Aorta (tissue), 5 donors: ENCODE results near the gene ATF6. TPM values are rescaled to one million over a fixed set of nuclear protein-coding genes. Genes with fewer than 3 reads are reported as not detected.

Experiments used
- ATAC-seq: fragments of 200-7000 bp; cut with Tn5 transposase; one replicate; pipeline ENCODE4 v1.9.1; 2022; ENCODE audit warnings: moderate library complexity; ENCODE audit not compliant: low FRiP score
- DNase-seq, 2 donors: peaks; one replicate each; pipeline ENCODE4 v3.0.0-alpha.2; 2020
- H3K27ac ChIP-seq, 2 donors: one replicate each; pipeline ENCODE4 v1.5.1; 2013; ENCODE audit warnings: low read length in 2 of 2, mild to moderate bottlenecking in 2 of 2, moderate library complexity in 2 of 2, control low read depth in 1 of 2, inconsistent platforms in 1 of 2, low read depth in 1 of 2
- H3K27me3 ChIP-seq, 2 donors: one replicate each; pipeline ENCODE4 v1.6.1; 2013; ENCODE audit warnings: control low read depth in 1 of 2, low read length in 1 of 2, mild to moderate bottlenecking in 1 of 2, moderate library complexity in 1 of 2; ENCODE audit not compliant: insufficient read depth in 2 of 2, control insufficient read depth in 1 of 2
- H3K36me3 ChIP-seq, 2 donors: one replicate each; pipeline ENCODE4 v1.6.1; 2013; ENCODE audit warnings: control low read depth in 1 of 2, low read length in 1 of 2, mild to moderate bottlenecking in 1 of 2; ENCODE audit not compliant: insufficient read depth in 2 of 2, control insufficient read depth in 1 of 2
- H3K4me1 ChIP-seq, 2 donors: one replicate each; pipeline ENCODE4 v1.6.1; 2013; ENCODE audit warnings: low read length in 2 of 2, control low read depth in 1 of 2, mild to moderate bottlenecking in 1 of 2, moderate library complexity in 1 of 2; ENCODE audit not compliant: insufficient read depth in 2 of 2, control insufficient read depth in 1 of 2
- H3K4me3 ChIP-seq, 2 donors: one replicate each; pipeline ENCODE4 v1.5.1; 2013; ENCODE audit warnings: low read length in 2 of 2, control low read depth in 1 of 2, mild to moderate bottlenecking in 1 of 2
- H3K9me3 ChIP-seq: one replicate; pipeline ENCODE4 v1.6.1; 2013; ENCODE audit warnings: mild to moderate bottlenecking, low read length; ENCODE audit not compliant: control insufficient read depth
- WGBS, 2 donors: extraction: QIAGEN DNeasy Blood & Tissue Kit; methylation state at CpG; one replicate each; pipeline ENCODE4 v1.1.7; 2013; 5-methylcytosine and 5-hydroxymethylcytosine counted together
- intact Hi-C, 2 donors: fragments of 100-400 bp; cut with DNase I; formaldehyde crosslinking; loops; one replicate each; pipeline versions ENCODE4 v1.14.2 to v1.15.0; 2022
- long read RNA-seq, 2 donors: library from polyadenylated mRNA; unstranded; transcript quantifications; one replicate each; pipeline ENCODE4 v2.0.0, GENCODE V29; 2020 to 2021
- polyA plus RNA-seq, 2 donors: library from polyadenylated mRNA; stranded (reverse); fragments of 200-250 nt; gene quantifications; one replicate each; pipeline ENCODE4 v1.2.3, GENCODE V29; 2013
- total RNA-seq, 2 donors: library from RNA; stranded (reverse); fragmentation: NEBNext Ultra II Directional; extraction: Animal tissue kit (Norgen Biotek cat#: 25700); gene quantifications; one replicate each; pipeline ENCODE4 v1.2.1, GENCODE V29; 2021
- donor health status: healthy with polysubstance abuse.
- donor health status: Bipolar disorder and iron deficiency.
- donor health status: DM: no; HTN: no; CAD: no.
- donor health status: DM: no; HTN: no; CAD: no.
- donor health status: DM: yes; HTN: yes; CAD: no.

The ATF6 gene, protein sequence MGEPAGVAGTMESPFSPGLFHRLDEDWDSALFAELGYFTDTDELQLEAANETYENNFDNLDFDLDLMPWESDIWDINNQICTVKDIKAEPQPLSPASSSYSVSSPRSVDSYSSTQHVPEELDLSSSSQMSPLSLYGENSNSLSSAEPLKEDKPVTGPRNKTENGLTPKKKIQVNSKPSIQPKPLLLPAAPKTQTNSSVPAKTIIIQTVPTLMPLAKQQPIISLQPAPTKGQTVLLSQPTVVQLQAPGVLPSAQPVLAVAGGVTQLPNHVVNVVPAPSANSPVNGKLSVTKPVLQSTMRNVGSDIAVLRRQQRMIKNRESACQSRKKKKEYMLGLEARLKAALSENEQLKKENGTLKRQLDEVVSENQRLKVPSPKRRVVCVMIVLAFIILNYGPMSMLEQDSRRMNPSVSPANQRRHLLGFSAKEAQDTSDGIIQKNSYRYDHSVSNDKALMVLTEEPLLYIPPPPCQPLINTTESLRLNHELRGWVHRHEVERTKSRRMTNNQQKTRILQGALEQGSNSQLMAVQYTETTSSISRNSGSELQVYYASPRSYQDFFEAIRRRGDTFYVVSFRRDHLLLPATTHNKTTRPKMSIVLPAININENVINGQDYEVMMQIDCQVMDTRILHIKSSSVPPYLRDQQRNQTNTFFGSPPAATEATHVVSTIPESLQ
- total RNA-seq (10 to 100 TPM; 30.4 to 30.5 TPM), polyA plus RNA-seq (1 to 10 TPM; 6.1 to 7.0 TPM)
- long read RNA-seq, donor 1, full-length matches to known transcripts: 74 of 109 reads
- long read RNA-seq, donor 1, partial matches to known transcripts: 16 of 109 reads
- long read RNA-seq, donor 1, other reads (novel, unspliced or antisense): 19 of 109 reads
- long read RNA-seq, donor 2, full-length matches to known transcripts: 7 of 19 reads
- long read RNA-seq, donor 2, partial matches to known transcripts: 6 of 19 reads
- long read RNA-seq, donor 2, other reads (novel, unspliced or antisense): 6 of 19 reads

DNA sequence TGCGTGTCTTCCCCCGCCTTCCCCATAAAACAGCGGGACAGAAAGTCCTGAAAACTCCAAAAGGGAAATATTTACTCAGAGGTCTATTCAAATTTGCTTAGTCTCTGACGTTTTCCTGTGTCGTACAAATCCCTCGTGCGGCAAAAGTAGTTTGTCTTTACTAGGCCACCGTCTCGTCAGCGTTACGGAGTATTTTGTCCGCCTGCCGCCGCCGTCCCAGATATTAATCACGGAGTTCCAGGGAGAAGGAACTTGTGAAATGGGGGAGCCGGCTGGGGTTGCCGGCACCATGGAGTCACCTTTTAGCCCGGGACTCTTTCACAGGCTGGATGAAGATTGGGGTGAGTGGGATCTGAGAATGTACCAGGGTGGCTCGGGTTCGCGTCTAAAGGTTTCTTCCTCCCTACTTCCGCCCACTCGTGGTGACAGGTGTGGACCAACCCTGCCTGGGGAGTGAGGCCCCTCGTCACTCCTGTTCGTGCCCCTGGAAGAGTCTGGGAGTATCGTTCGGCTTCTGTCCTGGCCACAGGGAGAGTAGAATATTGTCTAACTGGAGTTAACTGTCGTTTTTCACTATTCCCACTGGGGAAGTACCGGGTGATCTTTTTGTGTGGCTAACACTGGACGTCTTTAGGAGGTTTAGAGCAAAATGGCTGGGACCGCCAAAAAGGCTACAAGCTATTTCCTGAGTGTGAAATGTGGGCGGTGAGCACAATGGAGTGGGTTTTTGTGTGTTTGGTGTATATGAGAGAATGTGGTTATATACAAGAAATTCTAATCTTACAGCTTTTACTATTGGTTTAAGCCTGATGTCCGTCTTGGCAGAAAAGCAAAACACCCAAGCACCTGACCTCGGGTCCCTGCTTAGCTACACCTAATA is at the start of gene ATF6:
TSS of gene ATF6 (plus strand) at position 219 of the 880 bp plus-strand sequence. CDS start at position 260, 41 bp downstream.
- H3K4me1 ChIP-seq: no peaks in the 10 kb centered on the region
- intact Hi-C loops: no loop called here
- H3K4me3 ChIP-seq: peak within 1 kb of the TSS; percentile 79 to 98
- peak within 1 kb of the TSS; percentile 73 to 89 for H3K27ac ChIP-seq
- DNase-seq (peak; percentile 93 to 96), ATAC-seq (peak; percentile 97)
- H3K36me3 ChIP-seq: no peaks in the 10 kb centered on the region
- no peaks in the 10 kb centered on the region for H3K27me3 ChIP-seq
- H3K9me3 ChIP-seq: no peaks in the 10 kb centered on the region
- 0 to 1% methylated on average over 35 of the region's 35 CpGs for WGBS, 2 donors

DNA sequence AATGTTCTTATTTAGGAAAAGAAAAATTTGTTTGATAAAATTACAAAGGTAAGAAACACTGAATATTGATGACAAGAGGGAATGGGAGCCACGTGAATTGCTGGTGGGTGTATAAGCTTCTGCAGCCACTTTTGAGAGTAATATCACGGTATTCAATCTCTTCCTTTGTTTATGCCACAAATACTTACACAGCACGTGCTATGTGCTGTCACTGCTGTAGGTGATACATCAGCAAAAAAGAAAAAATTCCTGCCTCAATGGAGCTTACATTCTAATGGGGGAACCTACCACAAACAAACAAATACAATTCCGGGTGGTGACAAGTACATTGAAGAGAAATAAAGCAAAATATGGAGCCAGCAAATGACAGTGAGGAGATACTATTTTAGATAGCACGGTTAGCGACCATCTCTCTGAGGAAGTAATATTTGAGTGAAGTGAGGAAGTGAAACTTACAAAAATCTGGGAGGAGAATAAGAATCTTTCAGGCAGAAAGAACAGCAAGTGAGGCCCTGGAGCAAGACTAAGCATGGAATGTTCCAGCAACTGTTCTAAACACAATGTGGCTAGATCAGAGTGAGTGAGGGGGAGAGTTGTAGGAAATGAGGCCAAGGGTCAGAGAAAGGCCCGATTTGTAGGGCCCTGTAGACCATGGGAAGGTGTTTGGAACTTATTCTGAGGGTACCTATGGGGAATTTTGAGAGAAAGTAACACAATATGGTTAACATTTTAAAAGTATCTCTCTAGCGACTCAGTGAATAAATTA is 47.4 kb upstream of the ATF6 start:
- H3K9me3 ChIP-seq: no peaks in the 10 kb centered on the region
- H3K36me3 ChIP-seq: no peaks in the 10 kb centered on the region
- no peak overlapping the region for H3K4me3 ChIP-seq
- ATAC-seq: no peak
- intact Hi-C loops: no loop called here
- H3K4me1 ChIP-seq: no peaks in the 10 kb centered on the region
- DNase-seq: no peak
- 80 to 83% methylated on average over 8 of the region's 8 CpGs for WGBS, 2 donors
- H3K27me3 ChIP-seq: no peaks in the 10 kb centered on the region
- no peak overlapping the region for H3K27ac ChIP-seq

DNA sequence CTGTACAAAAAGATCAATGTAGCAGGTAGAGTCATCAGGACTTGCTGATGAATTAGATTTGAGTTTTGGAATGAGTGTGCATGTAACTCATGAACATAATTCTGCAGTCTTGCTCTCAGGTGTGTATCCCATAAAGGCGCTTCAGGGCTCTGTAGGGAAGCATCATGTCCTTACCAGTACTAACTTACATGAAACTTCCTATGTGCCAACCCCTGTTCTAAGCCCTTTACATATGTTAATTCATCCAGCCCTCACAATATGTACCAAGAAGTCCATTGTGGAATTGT is 46.9 kb upstream of the ATF6 start:
- DNase-seq (no peak), ATAC-seq (no peak)
- Histone ChIP-seq H3K4me1 (no peaks in the 10 kb centered on the region), H3K4me3 (no peak overlapping the region), H3K27me3 (no peaks in the 10 kb centered on the region), H3K9me3 (no peaks in the 10 kb centered on the region), H3K27ac (no peak overlapping the region), H3K36me3 (no peaks in the 10 kb centered on the region)
- WGBS, 2 donors: 97 to 100% methylated on average over 1 of the region's 1 CpG
- intact Hi-C loops: no loop called here

DNA sequence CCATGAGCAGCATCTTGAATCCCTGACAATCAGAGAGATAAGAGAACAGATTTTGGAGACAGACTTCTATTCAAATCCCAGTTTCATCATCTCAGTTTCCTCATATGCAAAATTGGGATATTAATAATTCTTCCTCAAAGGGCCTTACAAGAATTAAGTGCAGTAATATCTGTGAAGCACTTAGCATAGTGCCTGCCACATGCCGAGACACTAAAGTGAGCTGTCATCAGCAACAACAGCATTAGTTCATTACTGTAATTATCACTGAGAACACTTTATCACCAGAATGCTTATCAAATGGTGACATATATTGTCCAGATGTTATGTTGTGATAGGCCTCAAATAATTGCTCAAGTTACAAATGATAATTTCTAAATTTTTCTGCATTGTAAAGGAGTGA is 45.7 kb upstream of the ATF6 start:
- H3K27ac ChIP-seq: no peak overlapping the region
- 86 to 88% methylated on average over 1 of the region's 1 CpG for WGBS, 2 donors
- no peaks in the 10 kb centered on the region for H3K4me1 ChIP-seq
- H3K4me3 ChIP-seq: no peak overlapping the region
- DNase-seq (no peak), ATAC-seq (no peak)
- no peaks in the 10 kb centered on the region for H3K36me3 ChIP-seq
- intact Hi-C loops: no loop called here
- no peaks in the 10 kb centered on the region for H3K27me3 ChIP-seq
- H3K9me3 ChIP-seq: no peaks in the 10 kb centered on the region

DNA sequence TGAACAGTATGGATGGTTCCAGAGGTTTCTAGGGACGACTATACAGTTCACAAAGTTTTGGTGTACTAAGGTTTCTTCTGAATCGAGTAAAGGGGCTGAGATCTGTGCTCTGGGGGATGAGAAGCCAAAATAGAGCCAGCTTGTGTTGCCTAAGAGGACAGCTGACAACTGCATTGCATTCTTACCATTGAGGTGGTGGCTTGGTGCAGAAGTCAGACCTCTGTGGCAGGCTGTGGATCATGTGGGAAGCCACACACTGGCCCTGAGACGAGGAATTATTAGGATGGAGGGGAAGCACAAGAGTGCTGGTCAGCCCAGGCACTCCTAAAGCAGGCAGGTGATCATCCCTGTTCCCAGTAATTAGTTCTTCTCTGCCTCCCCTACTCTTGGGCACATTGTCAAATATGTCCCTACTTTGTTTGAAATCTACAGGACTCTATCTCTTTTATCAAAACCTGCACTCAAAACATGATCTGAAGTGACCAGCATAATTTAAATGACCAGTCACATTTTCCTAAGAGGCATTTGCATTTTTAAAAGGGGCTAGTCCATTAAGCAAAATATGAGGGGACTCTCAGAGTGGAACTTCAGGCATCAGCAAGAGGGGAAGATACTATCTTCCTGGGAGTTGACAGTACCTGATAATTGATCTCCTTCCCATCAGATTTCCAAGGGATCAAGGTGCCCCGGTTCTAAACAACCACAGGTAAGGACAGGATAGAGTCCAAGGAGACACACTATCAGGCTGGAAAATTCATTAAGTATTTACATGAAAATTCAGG is 45.0 kb upstream of the ATF6 start, which contains the start of gene FCRLB:
TSS of gene FCRLB (plus strand) at position 589 of the 782 bp plus-strand sequence. CDS start 1,129 bp downstream, outside the sequence.
- WGBS, 2 donors: 33 to 55% methylated on average over 4 of the region's 4 CpGs

DNA sequence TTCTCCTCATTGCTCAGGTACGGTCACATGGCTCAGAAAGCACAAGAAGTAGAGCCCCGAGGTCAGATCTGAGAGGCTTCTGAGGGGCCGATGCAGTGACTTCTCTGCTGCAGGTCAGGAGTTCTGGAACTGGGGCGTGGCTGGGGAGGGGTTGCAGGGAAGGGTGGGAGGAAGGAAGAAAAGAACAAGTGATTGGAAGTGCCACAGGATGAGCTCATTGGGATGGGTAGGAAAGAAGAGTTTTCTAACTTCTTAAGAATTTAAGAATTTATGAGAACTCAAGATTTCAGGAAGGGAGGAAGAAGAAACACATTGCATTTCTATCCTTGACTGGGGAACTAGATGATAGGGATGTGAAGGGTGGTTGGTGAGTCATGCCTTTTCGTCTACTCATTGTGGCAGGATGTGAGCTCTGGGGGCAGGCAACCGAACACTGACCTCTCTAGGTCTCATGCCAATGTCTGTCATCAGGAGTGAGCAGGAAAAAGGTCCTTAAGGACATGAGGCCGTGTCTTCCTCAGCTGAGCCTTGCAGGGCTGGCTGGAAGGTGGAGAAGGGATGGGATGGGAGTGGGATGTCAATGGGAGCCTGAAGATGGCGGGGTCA is 44.3 kb upstream of the ATF6 start:
- no peaks in the 10 kb centered on the region for H3K36me3 ChIP-seq
- no peaks in the 10 kb centered on the region for H3K4me1 ChIP-seq
- DNase-seq (no peak), ATAC-seq (no peak)
- no peaks in the 10 kb centered on the region for H3K9me3 ChIP-seq
- H3K27ac ChIP-seq: no peak overlapping the region
- H3K4me3 ChIP-seq: no peak overlapping the region
- WGBS, 2 donors: 74% methylated on average over 8 of the region's 8 CpGs
- no peaks in the 10 kb centered on the region for H3K27me3 ChIP-seq
- intact Hi-C loops: no loop called here

More for the DNA sequence above, 45.0 kb upstream of the ATF6 start, which contains the start of gene FCRLB:
- Histone ChIP-seq H3K9me3 (no peaks in the 10 kb centered on the region), H3K4me3 (no peak within 1 kb of the TSS), H3K27ac (no peak within 1 kb of the TSS), H3K27me3 (no peaks in the 10 kb centered on the region), H3K36me3 (no peaks in the 10 kb centered on the region), H3K4me1 (no peaks in the 10 kb centered on the region)
- DNase-seq: no peak
- no peak for ATAC-seq
- intact Hi-C loops: no loop called here

DNA sequence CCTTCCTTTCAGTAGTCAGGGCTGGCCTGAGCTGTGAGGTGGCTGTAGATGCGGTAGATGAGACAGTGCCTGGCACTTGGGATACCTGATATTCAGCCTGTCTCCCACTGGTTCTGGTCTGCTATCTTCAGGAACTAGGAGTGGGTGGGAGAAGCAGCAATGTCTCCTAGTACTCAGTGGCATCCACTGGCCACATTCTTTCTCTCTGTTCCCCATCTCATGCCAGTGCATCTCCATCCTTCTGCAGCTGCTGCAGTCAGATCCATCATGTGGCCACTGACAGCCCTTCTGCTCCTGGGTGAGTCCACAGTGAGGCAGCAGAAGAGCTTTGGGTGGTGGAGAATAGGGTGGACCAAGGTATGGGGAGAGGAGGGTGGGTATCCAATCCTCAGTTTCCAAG is 43.7 kb upstream of the ATF6 start:
- Histone ChIP-seq H3K4me3 (no peak overlapping the region), H3K9me3 (no peaks in the 10 kb centered on the region), H3K27ac (no peak overlapping the region), H3K4me1 (no peaks in the 10 kb centered on the region), H3K27me3 (no peaks in the 10 kb centered on the region), H3K36me3 (no peaks in the 10 kb centered on the region)
- intact Hi-C loops: no loop called here
- WGBS, 2 donors: 88 to 93% methylated on average over 1 of the region's 1 CpG
- no peak for ATAC-seq
- DNase-seq: no peak
